ENCODE data around the gene SERTM2.

- TF ChIP-seq RAD21 (IDR thresholded peaks at IDR 0.05; ENCODE audit: low read depth) (no peak), EZH2 (IDR thresholded peaks at IDR 0.05) (no peak), YY1 (IDR thresholded peaks at IDR 0.05; ENCODE audit: extremely low read depth, insufficient replicate concordance, low read depth, low read length) (no peak), POLR2A (IDR thresholded peaks at IDR 0.05; ENCODE audit: borderline replicate concordance, extremely low read depth, insufficient read depth, insufficient read length) (no peak), TCF7L2 (IDR thresholded peaks at IDR 0.05; ENCODE audit: borderline replicate concordance, extremely low read depth, insufficient read depth, insufficient read length) (no peak), SIN3A (IDR thresholded peaks at IDR 0.05; ENCODE audit: low read depth) (no peak), EZH2phosphoT487 (IDR thresholded peaks at IDR 0.05; ENCODE audit: borderline replicate concordance) (no peak), EGR1 (IDR thresholded peaks at IDR 0.05; ENCODE audit: low read depth) (no peak), JUND (IDR thresholded peaks at IDR 0.05) (no peak), ZNF274 (IDR thresholded peaks at IDR 0.05; ENCODE audit: low read depth, low read length) (no peak), POLR2AphosphoS5 (IDR thresholded peaks at IDR 0.05; ENCODE audit: low read depth, low read length) (no peak), SP1 (IDR thresholded peaks at IDR 0.05; ENCODE audit: low read depth) (no peak)
- TF ChIP-seq, protein P1, sequence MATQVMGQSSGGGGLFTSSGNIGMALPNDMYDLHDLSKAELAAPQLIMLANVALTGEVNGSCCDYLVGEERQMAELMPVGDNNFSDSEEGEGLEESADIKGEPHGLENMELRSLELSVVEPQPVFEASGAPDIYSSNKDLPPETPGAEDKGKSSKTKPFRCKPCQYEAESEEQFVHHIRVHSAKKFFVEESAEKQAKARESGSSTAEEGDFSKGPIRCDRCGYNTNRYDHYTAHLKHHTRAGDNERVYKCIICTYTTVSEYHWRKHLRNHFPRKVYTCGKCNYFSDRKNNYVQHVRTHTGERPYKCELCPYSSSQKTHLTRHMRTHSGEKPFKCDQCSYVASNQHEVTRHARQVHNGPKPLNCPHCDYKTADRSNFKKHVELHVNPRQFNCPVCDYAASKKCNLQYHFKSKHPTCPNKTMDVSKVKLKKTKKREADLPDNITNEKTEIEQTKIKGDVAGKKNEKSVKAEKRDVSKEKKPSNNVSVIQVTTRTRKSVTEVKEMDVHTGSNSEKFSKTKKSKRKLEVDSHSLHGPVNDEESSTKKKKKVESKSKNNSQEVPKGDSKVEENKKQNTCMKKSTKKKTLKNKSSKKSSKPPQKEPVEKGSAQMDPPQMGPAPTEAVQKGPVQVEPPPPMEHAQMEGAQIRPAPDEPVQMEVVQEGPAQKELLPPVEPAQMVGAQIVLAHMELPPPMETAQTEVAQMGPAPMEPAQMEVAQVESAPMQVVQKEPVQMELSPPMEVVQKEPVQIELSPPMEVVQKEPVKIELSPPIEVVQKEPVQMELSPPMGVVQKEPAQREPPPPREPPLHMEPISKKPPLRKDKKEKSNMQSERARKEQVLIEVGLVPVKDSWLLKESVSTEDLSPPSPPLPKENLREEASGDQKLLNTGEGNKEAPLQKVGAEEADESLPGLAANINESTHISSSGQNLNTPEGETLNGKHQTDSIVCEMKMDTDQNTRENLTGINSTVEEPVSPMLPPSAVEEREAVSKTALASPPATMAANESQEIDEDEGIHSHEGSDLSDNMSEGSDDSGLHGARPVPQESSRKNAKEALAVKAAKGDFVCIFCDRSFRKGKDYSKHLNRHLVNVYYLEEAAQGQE (IDR thresholded peaks at IDR 0.05; ENCODE audit: low read depth): no peak
- TF ChIP-seq, protein P2, sequence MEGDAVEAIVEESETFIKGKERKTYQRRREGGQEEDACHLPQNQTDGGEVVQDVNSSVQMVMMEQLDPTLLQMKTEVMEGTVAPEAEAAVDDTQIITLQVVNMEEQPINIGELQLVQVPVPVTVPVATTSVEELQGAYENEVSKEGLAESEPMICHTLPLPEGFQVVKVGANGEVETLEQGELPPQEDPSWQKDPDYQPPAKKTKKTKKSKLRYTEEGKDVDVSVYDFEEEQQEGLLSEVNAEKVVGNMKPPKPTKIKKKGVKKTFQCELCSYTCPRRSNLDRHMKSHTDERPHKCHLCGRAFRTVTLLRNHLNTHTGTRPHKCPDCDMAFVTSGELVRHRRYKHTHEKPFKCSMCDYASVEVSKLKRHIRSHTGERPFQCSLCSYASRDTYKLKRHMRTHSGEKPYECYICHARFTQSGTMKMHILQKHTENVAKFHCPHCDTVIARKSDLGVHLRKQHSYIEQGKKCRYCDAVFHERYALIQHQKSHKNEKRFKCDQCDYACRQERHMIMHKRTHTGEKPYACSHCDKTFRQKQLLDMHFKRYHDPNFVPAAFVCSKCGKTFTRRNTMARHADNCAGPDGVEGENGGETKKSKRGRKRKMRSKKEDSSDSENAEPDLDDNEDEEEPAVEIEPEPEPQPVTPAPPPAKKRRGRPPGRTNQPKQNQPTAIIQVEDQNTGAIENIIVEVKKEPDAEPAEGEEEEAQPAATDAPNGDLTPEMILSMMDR (IDR thresholded peaks at IDR 0.05 in 2 of 3, conservative IDR thresholded peaks at IDR 0.05 in 1 of 3; ENCODE audit: borderline replicate concordance in 1 of 3, insufficient read depth in 1 of 3, low read depth in 2 of 3, low read length in 2 of 3): no peak
These were observed 20.8 kb upstream of the SERTM2 start for GRCh38 chrX:111490688-111491087.

Measured in HCT116 (cell line).